ENCODE measurements around the gene DHRS7B. TPM values are rescaled to one million over a fixed set of nuclear protein-coding genes. Genes with fewer than 3 reads are reported as not detected.
"Not testable (repeated sequence)": the region's sequence is repeated elsewhere in the genome, so short reads cannot be mapped to it uniquely, and the experiment has no call there.

Gene DHRS7B
- total RNA-seq, 1 donor from 2014 or later, result 20.2 TPM

DNA sequence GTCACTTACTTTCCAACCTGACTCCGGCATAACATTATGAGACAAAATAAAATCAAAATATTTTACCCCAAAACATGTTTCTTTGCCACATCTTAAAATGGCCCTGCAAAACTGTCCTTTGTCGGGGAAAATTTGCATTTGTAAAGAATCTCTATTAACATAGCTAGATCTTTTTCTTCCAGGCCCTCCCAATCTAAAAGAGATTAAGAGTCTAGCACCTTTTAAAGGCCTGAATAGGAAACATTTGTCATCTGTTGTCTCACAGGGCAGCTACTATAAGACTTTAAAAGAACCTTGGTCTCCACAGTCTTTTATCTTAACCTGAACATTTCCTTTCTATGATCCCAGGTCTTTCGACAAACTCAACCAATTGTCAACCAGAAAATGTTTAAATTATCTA is 18.1 kb upstream of the DHRS7B start:
- no peak for DNase-seq (ENCODE audit: low spot score)

DNA sequence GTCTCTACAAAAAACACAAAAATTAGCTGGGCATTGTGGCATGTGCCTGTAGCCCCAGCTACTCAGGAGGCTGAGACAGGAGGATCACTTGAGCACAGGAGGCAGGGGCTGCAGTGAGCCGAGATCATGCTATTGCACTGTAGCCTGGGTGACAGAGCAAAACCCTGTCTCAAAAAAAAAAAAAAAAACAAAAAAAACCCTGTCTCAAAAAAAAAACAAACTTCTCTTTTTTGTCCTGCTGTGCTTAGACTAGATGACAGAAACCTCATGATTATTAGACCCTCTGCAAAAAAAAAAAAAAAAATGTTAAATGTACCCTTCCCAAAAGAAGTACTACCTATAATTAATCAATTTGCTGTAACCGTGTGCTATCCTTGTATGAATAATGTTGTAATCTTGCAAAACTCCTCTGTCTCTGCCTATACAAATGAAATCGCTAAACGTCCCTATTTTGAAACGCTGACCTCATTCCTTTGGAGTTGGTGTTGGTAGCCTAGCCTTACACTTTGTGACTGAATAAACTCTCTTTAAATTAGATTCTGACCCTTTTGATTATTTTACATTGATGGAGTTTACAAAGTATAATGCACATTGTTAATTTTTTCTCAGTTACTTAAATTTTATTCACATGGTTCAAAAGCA is 13.6 kb upstream of the DHRS7B start:
- no peak for DNase-seq (ENCODE audit: low spot score)

DNA sequence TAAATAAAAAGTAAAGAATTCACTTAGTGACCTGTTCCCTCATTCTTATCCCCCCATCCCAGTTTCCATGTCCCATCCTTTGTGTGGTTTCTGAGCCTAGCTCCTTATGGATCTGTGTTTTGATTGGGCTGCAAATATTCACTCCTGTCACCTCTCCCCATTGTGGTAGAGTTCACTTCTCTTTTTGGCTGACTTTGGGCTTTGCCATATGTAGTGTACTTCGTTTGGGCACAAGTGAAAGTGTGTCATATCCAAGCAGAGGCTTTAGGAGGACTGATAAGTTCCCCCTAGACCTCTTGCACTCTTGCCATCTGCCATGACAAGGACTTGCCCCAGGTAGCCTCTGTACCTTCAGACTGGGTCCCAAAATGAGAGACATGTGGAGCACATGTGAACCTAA is 13.0 kb upstream of the DHRS7B start:
- DNase-seq (ENCODE audit: low spot score), result no peak

GRCh38 chr17:21114791-21115190 is 12.0 kb upstream of the DHRS7B start:
- DNase-seq (ENCODE audit: low spot score), result not testable (repeated sequence)

- peak; percentile 74 for DNase-seq (ENCODE audit: low spot score)
These were observed 7.4 kb upstream of the DHRS7B start for GRCh38 chr17:21119247-21119918.

GRCh38 chr17:21119919-21120249 is 6.9 kb upstream of the DHRS7B start:
- no peak for DNase-seq (ENCODE audit: low spot score)

- no peak for DNase-seq (ENCODE audit: low spot score)
These were observed 2.7 kb upstream of the DHRS7B start for GRCh38 chr17:21124086-21124485.

- not testable (repeated sequence) for DNase-seq (ENCODE audit: low spot score)
These were observed 2.2 kb upstream of the DHRS7B start for GRCh38 chr17:21124517-21124916.

DNA sequence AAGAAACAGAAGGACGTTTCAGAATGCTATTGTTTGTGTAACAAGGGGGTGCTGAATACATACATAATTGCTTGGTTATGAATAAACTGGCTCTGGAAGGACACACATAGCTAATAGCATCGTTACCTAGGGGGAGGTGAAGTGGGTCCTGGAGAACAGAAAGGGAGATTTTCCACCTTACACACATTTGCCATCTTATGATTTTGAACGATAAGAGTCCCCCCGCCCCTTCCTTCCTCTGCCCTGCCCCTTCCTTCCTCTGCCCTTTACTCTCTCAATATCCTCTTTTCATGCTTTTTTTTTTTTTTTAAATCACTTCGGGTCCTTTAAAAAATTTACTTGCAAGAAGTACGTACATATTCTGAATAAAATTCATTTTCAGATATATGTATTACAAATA is 902 bp upstream of the DHRS7B start:
- no peak for DNase-seq (ENCODE audit: low spot score)

- DNase-seq (ENCODE audit: low spot score), result no peak
These were observed 829 bp downstream of the DHRS7B start for GRCh38 chr17:21127509-21128077.

GRCh38 chr17:21129023-21129681 is 2.4 kb downstream of the DHRS7B start:
- no peak for DNase-seq (ENCODE audit: low spot score)

- no peak for DNase-seq (ENCODE audit: low spot score)
These were observed 4.4 kb downstream of the DHRS7B start for GRCh38 chr17:21131137-21131536.

DNA sequence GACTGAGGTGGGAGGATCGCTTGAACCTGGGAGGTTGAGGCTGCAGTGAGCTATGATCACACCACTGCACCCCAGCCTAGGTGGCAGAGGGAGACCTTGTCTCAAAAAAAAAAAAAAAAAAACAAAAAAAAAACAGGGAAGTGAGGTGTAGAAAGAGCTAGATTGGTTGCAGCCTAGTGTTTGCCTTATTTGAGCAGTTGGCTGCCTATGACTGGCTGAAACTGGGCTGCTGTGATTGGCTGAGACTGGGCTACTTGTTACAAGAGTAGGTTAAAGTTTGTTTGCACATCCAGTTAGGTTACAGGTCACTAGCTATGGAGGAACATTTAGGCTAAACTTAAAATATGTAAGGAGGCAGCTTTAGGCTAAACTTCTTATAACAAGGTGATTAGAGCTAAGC is 5.7 kb downstream of the DHRS7B start:
- no peak for DNase-seq (ENCODE audit: low spot score)

DNA sequence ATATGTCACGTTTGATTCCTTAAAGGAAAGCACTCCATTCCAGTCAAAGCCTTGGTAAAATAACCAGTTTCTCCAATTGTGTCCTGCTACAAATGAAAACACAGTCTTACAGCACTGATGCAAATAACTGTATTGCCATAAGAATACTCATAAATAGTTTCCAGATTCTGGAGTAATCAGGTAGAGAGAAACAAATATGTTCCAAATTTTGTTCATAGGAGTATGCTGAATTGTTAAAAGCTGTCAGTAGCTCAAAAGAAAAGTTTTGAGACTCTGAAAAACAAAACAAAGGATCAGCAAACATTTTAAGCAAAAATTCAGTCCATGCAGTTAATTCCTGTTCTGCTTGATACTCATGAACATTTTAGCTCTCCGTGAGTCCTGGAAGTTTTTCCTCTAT is 7.8 kb downstream of the DHRS7B start:
- DNase-seq (ENCODE audit: low spot score), result no peak

DNA sequence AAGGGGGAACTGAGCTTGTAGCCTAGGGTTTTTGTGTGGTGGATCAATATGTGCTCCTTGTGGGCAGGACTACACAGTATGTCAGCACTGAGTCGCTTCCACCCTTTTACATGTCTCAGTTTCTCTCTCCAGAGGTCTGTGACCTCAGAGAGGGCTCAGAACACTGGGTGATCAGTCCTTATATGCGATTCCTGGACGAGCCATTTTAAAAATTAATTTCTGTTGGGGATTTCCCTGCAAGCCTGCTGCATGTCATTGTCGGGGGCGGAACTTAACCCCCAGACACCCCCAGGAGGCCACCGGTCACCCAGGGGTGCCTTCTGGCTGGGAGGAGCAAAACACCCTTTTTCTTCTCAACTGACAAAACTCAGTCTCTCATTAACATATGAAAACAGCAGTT is 14.1 kb downstream of the DHRS7B start:
- no peak for DNase-seq (ENCODE audit: low spot score)

GRCh38 chr17:21141331-21141730 is 14.6 kb downstream of the DHRS7B start:
- no peak for DNase-seq (ENCODE audit: low spot score)

- DNase-seq (ENCODE audit: low spot score), result not testable (repeated sequence)
These were observed 15.3 kb downstream of the DHRS7B start for GRCh38 chr17:21142065-21142464.

DNA sequence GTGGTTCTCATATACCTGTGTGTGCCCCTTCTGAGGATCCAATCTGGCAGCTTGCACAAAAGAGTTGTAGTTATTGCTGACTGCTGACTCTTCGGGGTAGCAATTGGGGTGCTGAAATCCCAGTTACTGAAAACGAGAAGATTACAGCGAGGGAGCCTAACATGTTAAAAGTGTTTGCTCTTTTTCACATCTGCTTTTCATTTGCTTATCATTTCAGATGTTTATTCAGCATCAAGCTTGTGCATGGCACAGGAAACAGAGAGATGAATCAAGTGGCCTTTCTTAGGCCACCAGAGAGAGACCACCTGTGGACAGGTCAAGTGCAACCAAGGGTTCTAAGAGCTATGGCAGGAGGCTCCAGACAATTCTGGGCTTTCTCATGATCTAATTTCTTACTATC is 16.9 kb downstream of the DHRS7B start:
- no peak for DNase-seq (ENCODE audit: low spot score)

DNA sequence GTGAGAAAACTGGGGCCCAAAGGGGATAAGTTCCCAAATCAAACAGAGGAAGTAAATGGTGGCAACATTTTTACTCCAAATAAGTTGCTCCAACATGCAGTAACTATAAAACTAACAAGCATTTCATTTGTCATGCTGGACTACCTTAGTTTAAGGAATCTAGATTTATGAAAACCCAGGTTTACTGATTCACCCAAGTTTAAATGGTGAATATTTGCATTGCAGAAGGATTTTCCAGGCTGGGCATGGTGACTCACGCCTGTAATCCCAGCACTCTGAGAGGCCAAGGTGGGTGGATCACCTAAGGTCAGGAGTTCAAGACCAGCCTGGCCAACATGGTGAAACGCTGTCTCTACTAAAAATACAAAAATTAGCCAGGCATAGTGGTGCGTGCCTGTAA is 17.5 kb downstream of the DHRS7B start:
- not testable (repeated sequence) for DNase-seq (ENCODE audit: low spot score)

GRCh38 chr17:21146362-21147015 is 19.7 kb downstream of the DHRS7B start:
- DNase-seq (ENCODE audit: low spot score), result no peak

GRCh38 chr17:21149621-21150020 is 22.9 kb downstream of the DHRS7B start:
- DNase-seq (ENCODE audit: low spot score), result no peak

DNA sequence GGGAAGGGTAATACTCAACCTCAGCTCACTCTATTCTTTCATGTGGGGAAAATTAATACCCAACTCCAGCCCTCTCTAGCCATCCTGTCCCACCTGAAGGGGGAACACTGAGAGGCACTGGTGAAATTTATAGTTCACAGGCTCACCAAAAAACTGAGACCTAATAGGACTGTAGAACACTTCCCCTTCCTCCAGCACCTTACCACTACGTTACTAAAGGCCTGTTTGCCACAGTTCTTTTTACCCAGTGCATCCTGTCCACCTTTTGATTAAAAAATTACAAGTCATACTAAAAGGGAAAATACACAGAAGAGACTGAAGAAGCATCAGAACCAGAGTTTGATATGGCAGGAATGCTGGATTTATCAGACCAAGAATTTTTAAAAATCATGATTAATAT is 26.0 kb downstream of the DHRS7B start:
- no peak for DNase-seq (ENCODE audit: low spot score)

Measured in ureter (tissue), 1 donor.